Immature natural killer cell (primary cell): ENCODE data around the gene ZFYVE28. TPM values are rescaled to one million over a fixed set of nuclear protein-coding genes. Genes with fewer than 3 reads are reported as not detected.

Source experiments
- DNase-seq, 3 donors: peaks; one replicate each; pipeline ENCODE4 v3.0.0; 2022; ENCODE audit warnings: mixed read lengths in 1 of 3
- H3K27ac Mint-ChIP-seq, 6 donors: one replicate each; pipeline ENCODE4 v1.8.0; 2020; ENCODE audit warnings: mixed read lengths in 6 of 6, mild to moderate bottlenecking in 5 of 6, inconsistent platforms in 4 of 6, moderate library complexity in 3 of 6
- H3K27me3 Mint-ChIP-seq, 3 donors: one replicate each; pipeline ENCODE4 v1.8.0; 2020 to 2021; ENCODE audit warnings: low read depth in 3 of 3, mild to moderate bottlenecking in 3 of 3, mixed read lengths in 3 of 3, moderate library complexity in 3 of 3, inconsistent platforms in 1 of 3
- H3K36me3 Mint-ChIP-seq, 3 donors: one replicate each; pipeline ENCODE4 v1.8.0; 2020; ENCODE audit warnings: mixed read lengths in 3 of 3, inconsistent platforms in 2 of 3, mild to moderate bottlenecking in 2 of 3
- H3K4me1 Mint-ChIP-seq, 2 donors: one replicate each; pipeline ENCODE4 v1.8.0; 2020; ENCODE audit warnings: inconsistent platforms in 2 of 2, mild to moderate bottlenecking in 2 of 2, mixed read lengths in 2 of 2, moderate library complexity in 1 of 2
- H3K4me3 Mint-ChIP-seq, 5 donors: one replicate each; pipeline ENCODE4 v1.8.0; 2020; ENCODE audit warnings: mild to moderate bottlenecking in 5 of 5, mixed read lengths in 5 of 5, inconsistent platforms in 3 of 5, moderate library complexity in 3 of 5
- H3K9me3 Mint-ChIP-seq, 6 donors: one replicate each; pipeline ENCODE4 v1.8.0; 2020; ENCODE audit warnings: mild to moderate bottlenecking in 6 of 6, mixed read lengths in 6 of 6, inconsistent platforms in 4 of 6, moderate library complexity in 3 of 6
- polyA plus RNA-seq, 3 donors: library from polyadenylated mRNA; unstranded; fragments of 300-500 nt; fragmentation: Illumina TruSeq; gene quantifications; one replicate each; pipeline ENCODE4 v1.2.3, GENCODE V29; 2021

Gene ZFYVE28
- polyA plus RNA-seq, 3 donors from 2014 or later: 11.9 to 17.5 (median 14.4) TPM

- peaks cover 10 to 24% (median 19%) of the 10 kb centered on the region in 3 donors for H3K27me3 Mint-ChIP-seq
- no peak overlapping the region for H3K4me3 Mint-ChIP-seq
- H3K36me3 Mint-ChIP-seq: no peaks in the 10 kb centered on the region
- H3K27ac Mint-ChIP-seq: no peak overlapping the region
- no peaks in the 10 kb centered on the region for H3K9me3 Mint-ChIP-seq
- DNase-seq: no peak
- peaks cover 9 to 22% of the 10 kb centered on the region in 2 donors for H3K4me1 Mint-ChIP-seq
These were observed 171.1 kb downstream of the ZFYVE28 start for GRCh38 chr4:2247128-2248043.

DNA sequence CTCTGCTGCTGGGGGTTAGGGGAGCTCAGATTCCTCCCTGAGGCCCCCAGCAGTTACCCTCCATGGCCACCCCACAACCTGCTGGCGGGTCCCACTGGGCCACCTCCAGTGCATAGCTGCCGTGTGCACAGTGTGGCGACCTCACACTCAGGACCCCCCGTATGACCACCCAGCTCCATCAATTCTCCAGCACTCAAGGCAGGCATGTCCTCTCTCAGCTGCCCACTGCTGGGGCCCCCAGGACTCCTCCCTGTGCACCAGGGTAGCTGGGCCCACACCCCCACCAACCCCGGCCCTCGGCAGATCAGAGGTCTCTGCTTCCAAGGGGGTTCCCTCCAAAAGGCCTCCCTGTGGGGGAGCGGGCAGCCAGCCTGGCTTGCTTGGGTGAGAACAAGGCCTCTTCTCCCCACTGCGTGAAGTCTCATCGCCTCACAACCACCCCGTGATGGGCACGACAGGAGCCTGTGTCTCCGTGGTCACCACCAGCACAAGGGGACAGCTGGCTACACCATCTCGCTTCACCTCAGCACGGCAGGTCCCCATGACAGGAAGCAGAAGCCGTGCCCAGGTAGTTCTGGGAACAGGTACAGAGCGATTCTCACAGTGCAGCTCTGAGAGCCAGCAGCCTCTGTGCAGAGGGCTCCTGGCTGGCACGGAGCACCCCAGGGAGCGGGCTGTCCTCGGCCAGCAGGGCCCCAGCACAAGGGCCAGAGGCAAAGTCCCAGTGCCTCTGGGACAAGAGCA is 171.9 kb downstream of the ZFYVE28 start:
- Mint-ChIP-seq H3K4me1 (peaks cover 9 to 22% of the 10 kb centered on the region in 2 donors), H3K4me3 (no peak overlapping the region), H3K9me3 (no peaks in the 10 kb centered on the region), H3K27ac (no peak overlapping the region), H3K27me3 (peaks cover 7 to 26% (median 19%) of the 10 kb centered on the region in 3 donors), H3K36me3 (no peaks in the 10 kb centered on the region)
- no peak for DNase-seq

GRCh38 chr4:2245787-2246275 is 172.6 kb downstream of the ZFYVE28 start:
- Mint-ChIP-seq H3K4me3 (no peak overlapping the region), H3K27ac (peak overlapping the region in 3 of 6 donors; percentile 5 to 70 (median 35)), H3K36me3 (no peaks in the 10 kb centered on the region), H3K4me1 (peaks cover 15 to 29% of the 10 kb centered on the region in 2 donors), H3K27me3 (peaks cover 8 to 27% (median 21%) of the 10 kb centered on the region in 3 donors), H3K9me3 (no peaks in the 10 kb centered on the region)
- DNase-seq: no peak

GRCh38 chr4:2245057-2245786 is 173.2 kb downstream of the ZFYVE28 start:
- H3K9me3 Mint-ChIP-seq: no peaks in the 10 kb centered on the region
- no peak for DNase-seq
- H3K36me3 Mint-ChIP-seq: no peaks in the 10 kb centered on the region
- H3K27ac Mint-ChIP-seq: peak overlapping the region; percentile 39 to 70 (median 48)
- H3K4me1 Mint-ChIP-seq: peaks cover 21 to 35% of the 10 kb centered on the region in 2 donors
- H3K4me3 Mint-ChIP-seq: peak overlapping the region in 2 of 5 donors; percentile 6 to 26
- H3K27me3 Mint-ChIP-seq: peaks cover 8 to 23% (median 21%) of the 10 kb centered on the region in 3 donors

DNA sequence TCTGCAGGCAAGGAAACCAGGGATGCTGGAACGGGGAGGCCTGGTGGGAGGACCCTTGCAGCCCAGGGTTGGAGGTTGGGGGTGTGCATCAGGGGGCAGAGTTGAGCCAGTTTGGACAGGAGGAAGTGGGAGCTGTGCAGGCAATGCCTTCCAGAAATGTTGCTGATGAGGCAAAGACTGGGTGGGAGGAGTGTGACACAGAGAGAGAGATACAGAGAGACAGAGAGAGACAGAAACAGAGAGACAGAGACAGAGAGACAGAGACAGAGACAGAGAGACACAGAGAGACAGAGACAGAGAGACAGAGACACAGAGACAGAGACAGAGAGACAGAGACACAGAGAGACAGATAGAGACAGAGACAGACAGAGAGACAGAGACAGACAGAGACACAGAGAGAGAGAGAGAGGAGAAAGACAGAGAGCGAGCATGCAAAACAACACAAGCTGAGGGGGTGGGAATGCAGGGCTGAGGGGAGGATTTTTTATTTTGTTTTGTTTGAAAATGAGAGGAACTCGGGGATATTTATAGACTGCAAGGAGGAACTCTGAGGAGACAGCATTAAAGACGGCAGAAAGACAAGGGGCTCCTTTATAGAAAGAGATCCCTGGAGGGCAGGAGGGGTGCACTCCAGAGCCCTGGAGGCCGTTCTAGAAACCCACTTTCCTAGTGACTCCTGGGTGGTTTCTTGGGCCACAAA is 174.6 kb downstream of the ZFYVE28 start:
- DNase-seq: no peak
- no peaks in the 10 kb centered on the region for H3K9me3 Mint-ChIP-seq
- peaks cover 32 to 49% of the 10 kb centered on the region in 2 donors for H3K4me1 Mint-ChIP-seq
- peaks cover 0 to under 1% (median 0%) of the 10 kb centered on the region in 3 donors for H3K36me3 Mint-ChIP-seq
- peak overlapping the region in 1 of 5 donors; percentile 32 for H3K4me3 Mint-ChIP-seq
- peaks cover 6 to 21% (median 17%) of the 10 kb centered on the region in 3 donors for H3K27me3 Mint-ChIP-seq
- H3K27ac Mint-ChIP-seq: peak overlapping the region; percentile 0 to 83 (median 58)

GRCh38 chr4:2241410-2242353 is 176.8 kb downstream of the ZFYVE28 start, which contains the start of the genes HAUS3 and POLN:
TSS of gene HAUS3 (minus strand) at chr4:2242121. CDS start at chr4:2240946, 1,175 bp downstream.
TSS of gene POLN (minus strand) at chr4:2242121. CDS start at chr4:2229231, 12,890 bp downstream.
- Mint-ChIP-seq H3K27me3 (peaks cover 6 to 17% (median 14%) of the 10 kb centered on the region in 3 donors), H3K9me3 (no peaks in the 10 kb centered on the region), H3K36me3 (peaks cover 0 to 9% (median 5%) of the 10 kb centered on the region in 3 donors), H3K4me1 (peaks cover 45 to 67% of the 10 kb centered on the region in 2 donors), H3K27ac (peak within 1 kb of the TSS; percentile 87 to 93 (median 90)), H3K4me3 (peak within 1 kb of the TSS; percentile 83 to 92 (median 89))
- peak; percentile 100 for DNase-seq

- DNase-seq: peak in 1 of 3 donors; percentile 34
- H3K4me1 Mint-ChIP-seq: peaks cover 45 to 67% of the 10 kb centered on the region in 2 donors
- peaks cover 0 to 9% (median 5%) of the 10 kb centered on the region in 3 donors for H3K36me3 Mint-ChIP-seq
- peak overlapping the region; percentile 87 to 93 (median 90) for H3K27ac Mint-ChIP-seq
- no peaks in the 10 kb centered on the region for H3K9me3 Mint-ChIP-seq
- peaks cover 6 to 17% (median 14%) of the 10 kb centered on the region in 3 donors for H3K27me3 Mint-ChIP-seq
- H3K4me3 Mint-ChIP-seq: peak overlapping the region; percentile 83 to 92 (median 89)
These were observed 177.4 kb downstream of the ZFYVE28 start for GRCh38 chr4:2241003-2241402.

- peak overlapping the region in 3 of 6 donors; percentile 8 to 81 (median 11) for H3K27ac Mint-ChIP-seq
- peaks cover 42 to 67% of the 10 kb centered on the region in 2 donors for H3K4me1 Mint-ChIP-seq
- H3K9me3 Mint-ChIP-seq: no peaks in the 10 kb centered on the region
- H3K4me3 Mint-ChIP-seq: peak overlapping the region in 1 of 5 donors; percentile 12
- peaks cover 0 to 28% (median 10%) of the 10 kb centered on the region in 3 donors for H3K36me3 Mint-ChIP-seq
- no peak for DNase-seq
- peaks cover 2 to 13% (median 10%) of the 10 kb centered on the region in 3 donors for H3K27me3 Mint-ChIP-seq
These were observed 181.3 kb downstream of the ZFYVE28 start for GRCh38 chr4:2236944-2237666.

GRCh38 chr4:2231082-2231481 is 187.4 kb downstream of the ZFYVE28 start:
- Mint-ChIP-seq H3K27me3 (peaks cover 0 to 7% (median 0%) of the 10 kb centered on the region in 3 donors), H3K36me3 (peaks cover 0 to 21% (median 14%) of the 10 kb centered on the region in 3 donors), H3K27ac (no peak overlapping the region), H3K9me3 (no peaks in the 10 kb centered on the region), H3K4me3 (no peak overlapping the region), H3K4me1 (peaks cover 7 to 22% of the 10 kb centered on the region in 2 donors)
- DNase-seq: no peak

DNA sequence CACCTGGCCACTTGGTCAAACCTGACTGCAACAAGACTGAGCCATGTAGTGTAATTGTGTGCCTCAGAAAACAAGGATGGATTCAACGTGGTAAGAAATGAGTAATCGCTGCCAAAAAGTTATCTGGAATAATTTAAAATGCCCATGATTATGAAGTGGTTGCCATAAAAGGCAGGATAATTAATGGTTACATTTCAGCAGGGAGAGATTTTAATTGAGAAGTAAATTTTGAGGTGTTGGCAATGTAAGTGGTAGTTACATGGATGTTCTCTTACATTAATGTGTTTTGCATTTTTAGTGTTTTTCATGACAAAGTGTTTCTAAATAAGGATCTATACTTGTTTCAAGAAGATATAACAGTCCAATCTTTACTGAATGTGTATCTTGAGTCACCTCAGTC is 192.2 kb downstream of the ZFYVE28 start:
- Mint-ChIP-seq H3K4me3 (no peak overlapping the region), H3K4me1 (no peaks in the 10 kb centered on the region), H3K27me3 (peaks cover 0 to 8% (median 0%) of the 10 kb centered on the region in 3 donors), H3K36me3 (peaks cover 0 to 12% (median 9%) of the 10 kb centered on the region in 3 donors), H3K27ac (peak overlapping the region in 1 of 6 donors; percentile 24), H3K9me3 (peaks cover 0 to 2% (median 0%) of the 10 kb centered on the region in 6 donors)
- DNase-seq: no peak

DNA sequence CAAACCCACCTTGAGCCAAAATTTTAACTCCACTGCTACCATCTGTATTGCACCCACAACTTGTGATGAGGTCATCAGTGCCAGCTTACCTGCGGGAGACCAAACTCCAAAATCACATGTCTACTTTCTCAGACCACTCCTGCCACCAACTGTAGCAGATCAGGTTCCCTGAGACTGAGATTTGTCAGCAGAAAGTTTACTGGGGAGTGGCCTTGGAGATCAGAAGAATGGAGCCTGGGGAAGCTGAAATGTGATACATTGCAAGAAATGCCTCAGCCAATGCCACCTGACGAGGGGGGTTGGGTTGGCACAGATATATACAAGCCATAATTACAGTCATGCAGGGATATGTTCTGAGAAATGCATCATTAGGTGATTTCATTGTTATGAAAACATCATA is 195.6 kb downstream of the ZFYVE28 start:
- no peak for DNase-seq
- H3K36me3 Mint-ChIP-seq: peaks cover 0 to 9% (median 5%) of the 10 kb centered on the region in 3 donors
- H3K4me3 Mint-ChIP-seq: no peak overlapping the region
- H3K4me1 Mint-ChIP-seq: peaks cover 3 to 7% of the 10 kb centered on the region in 2 donors
- H3K27me3 Mint-ChIP-seq: peaks cover 0 to 3% (median 0%) of the 10 kb centered on the region in 3 donors
- H3K27ac Mint-ChIP-seq: peak overlapping the region in 1 of 6 donors; percentile 10
- peaks cover 0 to 2% (median 0%) of the 10 kb centered on the region in 6 donors for H3K9me3 Mint-ChIP-seq
